Testis (tissue), 3 donors: ENCODE data around the gene GUCY1A1. TPM values are rescaled to one million over a fixed set of nuclear protein-coding genes. Genes with fewer than 3 reads are reported as not detected.

ENCODE experiments used
- DNase-seq: peaks from one replicate; pipeline ENCODE4 v3.0.0-alpha.2; 2019
- H3K27ac ChIP-seq, 2 donors: fragments of 200-600 bp; sonication (generic); one replicate each; pipeline ENCODE4 v1.5.1; 2019
- H3K27me3 ChIP-seq: fragments of 200-600 bp; sonication (generic); one replicate; pipeline ENCODE4 v1.5.1; 2019
- H3K36me3 ChIP-seq: fragments of 200-600 bp; sonication (generic); one replicate; pipeline ENCODE4 v1.5.1; 2017; ENCODE audit warnings: low read depth; ENCODE audit errors: missing control alignments
- H3K4me1 ChIP-seq: fragments of 200-600 bp; sonication (generic); one replicate; pipeline ENCODE4 v1.5.1; 2019
- H3K4me3 ChIP-seq, 2 donors: fragments of 200-600 bp; sonication (generic); one replicate each; pipeline ENCODE4 v1.5.1; 2017 to 2019
- H3K9me3 ChIP-seq: fragments of 200-600 bp; sonication (generic); one replicate; pipeline ENCODE4 v1.5.1; 2017
- CTCF ChIP-seq, 3 experiments: fragments of 450-650 bp in 2 of 3; fragments of 200-600 bp in 1 of 3; sonication (generic) in 1 of 3; IDR thresholded peaks; one replicate each; pipeline ENCODE4 v1.5.1; 2016 to 2019; ENCODE audit warnings: antibody characterized with exemption in 3 of 3, mild to moderate bottlenecking in 2 of 3, moderate library complexity in 1 of 3
- POLR2A ChIP-seq: fragments of 450-650 bp; IDR thresholded peaks from one replicate; pipeline ENCODE4 v1.6.1; 2017; ENCODE audit warnings: antibody characterized with exemption, mild to moderate bottlenecking, moderate library complexity
- WGBS, 2 donors: methylation state at CpG; one replicate each; pipeline ENCODE4 v1.1.5; 2018; 5-methylcytosine and 5-hydroxymethylcytosine counted together
- intact Hi-C: fragments of 100-400 bp; cut with DNase I; formaldehyde crosslinking; loops from one replicate; pipeline ENCODE4 v1.15.1; 2023; ENCODE audit warnings: low total_unique reads
- polyA plus RNA-seq: library from polyadenylated mRNA; stranded (reverse); fragments of 350-450 nt; fragmentation: Illumina TruSeq; extraction: RNeasy Lipid Tissue Mini Kit (QIAGEN cat#74804); gene quantifications from one replicate; pipeline ENCODE4 v1.2.3, GENCODE V29; 2014; ENCODE audit warnings: low read depth, low replicate concordance; ENCODE audit not compliant: insufficient read depth
- total RNA-seq, 2 donors: library from RNA; depleted of rRNA; stranded (reverse); fragments of >200 nt; gene quantifications; one replicate each; pipeline ENCODE4 v1.2.3, GENCODE V29; 2016

The GUCY1A1 gene
- total and polyA plus RNA-seq, 3 donors from 2014 or later, result 2.5 to 4.6 (median 4.5) TPM

- intact Hi-C loops, result no loop called here
These were observed 42.2 kb upstream of the GUCY1A1 start for GRCh38 chr4:155624478-155624877.

GRCh38 chr4:155626561-155626960 is 40.1 kb upstream of the GUCY1A1 start:
- TF ChIP-seq POLR2A (no peak), CTCF (IDR thresholded peaks at IDR 0.05) (no peak)
- Histone ChIP-seq H3K36me3 (no peaks in the 10 kb centered on the region), H3K4me3 (no peak overlapping the region), H3K27me3 (no peaks in the 10 kb centered on the region), H3K9me3 (no peaks in the 10 kb centered on the region), H3K27ac (no peak overlapping the region), H3K4me1 (no peaks in the 10 kb centered on the region)
- no peak for DNase-seq
- intact Hi-C loops, result no loop called here
- 87 to 94% methylated on average over 3 of the region's 3 CpGs for WGBS, 2 donors

More at GRCh38 chr4:155624478-155624877, 42.2 kb upstream of the GUCY1A1 start:
- Histone ChIP-seq H3K4me1 (no peaks in the 10 kb centered on the region), H3K4me3 (no peak overlapping the region), H3K27me3 (no peaks in the 10 kb centered on the region), H3K36me3 (no peaks in the 10 kb centered on the region), H3K27ac (no peak overlapping the region), H3K9me3 (no peaks in the 10 kb centered on the region)
- TF ChIP-seq POLR2A (no peak), CTCF (IDR thresholded peaks at IDR 0.05) (no peak)
- DNase-seq, result no peak

- Histone ChIP-seq H3K4me1 (no peaks in the 10 kb centered on the region), H3K9me3 (no peaks in the 10 kb centered on the region), H3K27me3 (no peaks in the 10 kb centered on the region), H3K4me3 (no peak overlapping the region), H3K36me3 (no peaks in the 10 kb centered on the region), H3K27ac (no peak overlapping the region)
- TF ChIP-seq POLR2A (no peak), CTCF (IDR thresholded peaks at IDR 0.05) (no peak)
- intact Hi-C loops, result no loop called here
- 77 to 82% methylated on average over 3 of the region's 3 CpGs for WGBS, 2 donors
- no peak for DNase-seq
These were observed 37.3 kb upstream of the GUCY1A1 start for GRCh38 chr4:155629183-155629825.

GRCh38 chr4:155629956-155630355 is 36.7 kb upstream of the GUCY1A1 start:
- 81 to 84% methylated on average over 1 of the region's 1 CpG for WGBS, 2 donors
- Histone ChIP-seq H3K4me1 (no peaks in the 10 kb centered on the region), H3K9me3 (no peaks in the 10 kb centered on the region), H3K4me3 (no peak overlapping the region), H3K36me3 (no peaks in the 10 kb centered on the region), H3K27me3 (no peaks in the 10 kb centered on the region), H3K27ac (no peak overlapping the region)
- intact Hi-C loops, result no loop called here
- no peak for DNase-seq
- no peak for TF ChIP-seq CTCF (IDR thresholded peaks at IDR 0.05)

GRCh38 chr4:155632310-155632840 is 34.3 kb upstream of the GUCY1A1 start:
- H3K4me3 ChIP-seq, result no peak overlapping the region
- 49 to 62% methylated on average over 4 of the region's 4 CpGs for WGBS, 2 donors
- no peaks in the 10 kb centered on the region for H3K27me3 ChIP-seq
- DNase-seq, result no peak
- TF ChIP-seq POLR2A, result no peak
- no peak for TF ChIP-seq CTCF (IDR thresholded peaks at IDR 0.05)
- no peaks in the 10 kb centered on the region for H3K9me3 ChIP-seq
- H3K36me3 ChIP-seq, result no peaks in the 10 kb centered on the region
- H3K4me1 ChIP-seq, result no peaks in the 10 kb centered on the region
- H3K27ac ChIP-seq, result no peak overlapping the region
- intact Hi-C loops, result no loop called here
